ENCODE results near the gene EPHB3.

The EPHB3 gene

DNA sequence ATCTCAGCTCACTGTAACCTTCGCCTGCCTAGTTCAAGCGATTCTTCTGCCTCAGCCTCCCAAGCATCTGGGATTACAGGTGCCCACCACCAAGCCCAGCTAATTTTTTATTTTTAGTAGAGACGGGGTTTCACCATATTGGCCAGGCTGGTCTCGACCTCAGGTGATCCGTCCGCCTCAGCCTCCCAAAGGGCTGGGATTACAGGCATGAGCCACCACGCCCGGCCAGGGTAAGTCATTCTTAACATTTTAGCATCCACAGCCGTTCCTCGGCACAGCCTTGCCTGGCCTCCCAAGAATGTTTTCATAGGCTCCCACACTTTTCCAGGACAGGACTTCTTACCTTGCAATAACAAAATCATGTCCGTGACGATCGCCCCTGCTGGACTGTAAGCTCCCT is 8.7 kb upstream of the EPHB3 start:
- no peaks in the 10 kb centered on the region for H3K36me3 Mint-ChIP-seq (ENCODE audit: low read depth)
- no peak overlapping the region for H3K27ac Mint-ChIP-seq
- peaks cover 7% of the 10 kb centered on the region for H3K4me1 Mint-ChIP-seq (ENCODE audit: low read depth)
- H3K9me3 Mint-ChIP-seq = no peaks in the 10 kb centered on the region
- no peak overlapping the region for H3K4me3 Mint-ChIP-seq
- H3K27me3 Mint-ChIP-seq (ENCODE audit: low read depth) = peaks cover 17% of the 10 kb centered on the region

DNA sequence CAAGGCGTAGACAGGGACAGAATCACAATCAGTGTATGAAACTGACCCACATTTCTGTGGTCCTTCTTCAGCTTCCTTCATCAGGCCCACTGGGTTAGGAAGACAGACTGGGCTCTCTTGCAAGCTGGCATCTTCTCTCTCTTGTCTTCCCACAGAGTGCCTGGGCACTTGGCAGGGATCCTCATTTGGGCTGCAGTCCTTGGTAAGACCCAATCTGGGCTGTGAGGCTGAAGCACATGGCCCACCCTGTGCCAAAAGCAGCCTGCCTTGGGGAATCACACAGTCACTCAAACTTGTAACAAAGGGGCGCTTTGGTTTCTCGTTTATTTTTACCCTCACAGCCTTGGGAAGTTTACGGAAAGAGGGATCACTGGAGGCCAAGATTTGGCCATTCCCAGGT is 8.2 kb upstream of the EPHB3 start:
- Mint-ChIP-seq H3K27ac (no peak overlapping the region), H3K27me3 (ENCODE audit: low read depth) (peaks cover 22% of the 10 kb centered on the region), H3K4me1 (ENCODE audit: low read depth) (peaks cover 7% of the 10 kb centered on the region)

DNA sequence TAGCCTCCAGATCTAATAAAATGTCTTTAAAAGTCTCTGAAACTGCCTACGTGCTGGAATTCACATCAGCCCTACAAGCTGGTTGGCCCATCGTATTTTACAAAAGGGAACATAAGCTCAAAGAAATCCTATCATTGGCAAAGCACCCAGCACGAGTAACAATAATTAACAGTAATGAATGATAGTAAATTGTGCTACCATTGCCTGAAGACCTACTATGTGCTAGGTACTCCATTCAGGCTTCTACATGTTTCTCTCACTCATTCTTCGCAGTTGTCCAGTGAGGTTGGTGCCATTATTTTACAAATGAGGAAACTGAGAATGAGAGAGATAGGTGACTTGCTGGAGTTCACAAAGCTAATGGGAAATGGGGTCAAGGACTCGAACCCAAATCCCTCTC is 7.1 kb upstream of the EPHB3 start:
- no peaks in the 10 kb centered on the region for H3K36me3 Mint-ChIP-seq (ENCODE audit: low read depth)
- H3K27me3 Mint-ChIP-seq (ENCODE audit: low read depth) = peaks cover 32% of the 10 kb centered on the region
- H3K9me3 Mint-ChIP-seq = no peaks in the 10 kb centered on the region
- H3K4me1 Mint-ChIP-seq (ENCODE audit: low read depth) = peaks cover 7% of the 10 kb centered on the region
- no peak overlapping the region for H3K27ac Mint-ChIP-seq
- no peak overlapping the region for H3K4me3 Mint-ChIP-seq

More for the DNA sequence above, 8.2 kb upstream of the EPHB3 start:
- Mint-ChIP-seq H3K36me3 (ENCODE audit: low read depth) (no peaks in the 10 kb centered on the region), H3K9me3 (no peaks in the 10 kb centered on the region), H3K4me3 (no peak overlapping the region)

DNA sequence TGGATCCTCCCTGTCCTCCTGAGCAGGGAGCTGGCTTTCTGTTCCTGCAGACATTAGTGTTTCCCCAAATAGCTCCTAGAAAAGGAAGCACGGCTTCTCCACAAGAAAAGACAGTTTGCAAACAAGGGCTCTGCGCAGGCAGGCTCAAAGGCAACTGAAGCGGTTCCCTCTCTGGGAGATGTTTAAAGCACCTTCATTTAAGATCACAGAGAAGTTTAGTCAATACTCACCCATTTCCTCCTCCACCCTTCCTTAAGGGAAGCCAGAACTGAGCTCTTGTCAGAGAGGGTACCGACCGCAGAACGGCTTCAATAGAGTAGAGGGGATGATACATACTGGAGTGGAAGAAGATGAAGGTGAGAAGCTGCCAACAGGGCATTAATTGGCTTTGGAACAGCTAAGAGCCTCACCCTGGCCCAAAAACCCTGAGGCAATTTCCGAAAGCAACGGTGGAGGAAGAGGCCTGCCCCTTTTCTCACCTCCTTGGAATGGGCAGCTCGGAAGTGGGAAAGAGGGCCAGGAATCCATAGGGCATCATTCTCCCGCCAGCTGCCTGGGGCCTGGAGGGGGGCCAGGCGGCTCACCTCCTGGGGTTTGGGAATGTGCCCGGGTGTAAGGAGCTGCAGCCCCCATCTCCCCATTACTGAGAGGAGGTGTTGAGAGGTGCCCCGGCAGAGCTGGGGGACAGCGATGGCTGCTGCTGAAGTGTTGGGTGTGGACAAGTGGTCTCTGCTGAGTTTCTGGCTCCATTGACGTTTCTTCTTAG is 4.8 kb upstream of the EPHB3 start:
- Mint-ChIP-seq H3K4me1 (ENCODE audit: low read depth) (peaks cover 18% of the 10 kb centered on the region), H3K27me3 (ENCODE audit: low read depth) (peaks cover 41% of the 10 kb centered on the region), H3K36me3 (ENCODE audit: low read depth) (peaks cover 1% of the 10 kb centered on the region), H3K27ac (no peak overlapping the region), H3K9me3 (no peaks in the 10 kb centered on the region), H3K4me3 (peak overlapping the region; percentile 19)

DNA sequence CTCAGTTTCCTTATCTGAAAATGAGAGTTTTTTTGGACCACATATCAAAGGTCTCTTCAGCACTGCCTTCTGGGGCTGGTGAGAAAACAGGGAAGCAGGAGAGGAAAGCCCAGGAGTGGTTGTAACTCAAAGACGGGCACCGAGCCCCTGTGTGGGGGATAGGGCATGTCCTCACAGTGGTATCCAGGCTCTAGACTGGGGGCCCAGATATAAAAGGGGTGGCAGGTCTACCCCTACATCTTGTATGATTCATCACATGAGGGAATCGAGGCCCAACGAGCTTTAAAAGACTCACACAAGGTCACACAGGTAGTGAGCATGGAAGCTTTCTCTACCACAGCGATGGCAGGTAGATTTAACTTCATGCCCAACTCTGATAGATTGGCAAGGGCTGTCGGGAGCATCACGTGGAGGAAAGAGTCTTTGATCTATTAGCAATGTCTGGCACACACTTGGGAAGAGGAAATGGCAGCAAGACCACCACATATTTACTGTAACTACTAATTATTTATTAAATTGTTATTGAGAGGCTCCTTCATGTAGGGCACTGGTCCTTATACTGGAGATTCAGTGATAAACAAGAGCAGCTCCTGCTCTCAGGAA is 4.1 kb upstream of the EPHB3 start:
- Mint-ChIP-seq H3K9me3 (no peaks in the 10 kb centered on the region), H3K4me3 (no peak overlapping the region), H3K36me3 (ENCODE audit: low read depth) (peaks cover 1% of the 10 kb centered on the region), H3K4me1 (ENCODE audit: low read depth) (peaks cover 15% of the 10 kb centered on the region), H3K27me3 (ENCODE audit: low read depth) (peaks cover 36% of the 10 kb centered on the region), H3K27ac (no peak overlapping the region)

DNA sequence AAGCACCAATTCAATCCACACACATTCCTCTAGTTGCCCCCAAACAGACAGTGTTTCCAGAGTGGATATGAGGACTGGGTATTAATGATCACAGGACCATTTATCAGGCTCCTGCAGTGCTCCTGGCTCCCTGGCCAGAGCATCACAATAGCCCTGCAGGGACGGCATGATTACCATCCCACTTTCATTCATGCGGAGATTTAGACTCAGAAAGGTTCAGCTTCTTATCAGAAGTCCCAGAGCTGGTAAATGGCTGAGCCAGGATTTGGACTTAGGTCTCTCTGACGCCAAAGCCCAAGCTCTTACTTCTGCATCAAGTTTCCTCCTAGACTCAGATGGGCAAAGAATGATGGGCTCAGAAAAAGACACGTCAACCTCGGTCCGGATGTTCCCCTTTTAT is 2.9 kb upstream of the EPHB3 start:
- peaks cover 1% of the 10 kb centered on the region for H3K36me3 Mint-ChIP-seq (ENCODE audit: low read depth)
- H3K27me3 Mint-ChIP-seq (ENCODE audit: low read depth) = peaks cover 46% of the 10 kb centered on the region
- H3K9me3 Mint-ChIP-seq = no peaks in the 10 kb centered on the region
- H3K4me3 Mint-ChIP-seq = no peak overlapping the region
- no peak overlapping the region for H3K27ac Mint-ChIP-seq
- peaks cover 15% of the 10 kb centered on the region for H3K4me1 Mint-ChIP-seq (ENCODE audit: low read depth)

DNA sequence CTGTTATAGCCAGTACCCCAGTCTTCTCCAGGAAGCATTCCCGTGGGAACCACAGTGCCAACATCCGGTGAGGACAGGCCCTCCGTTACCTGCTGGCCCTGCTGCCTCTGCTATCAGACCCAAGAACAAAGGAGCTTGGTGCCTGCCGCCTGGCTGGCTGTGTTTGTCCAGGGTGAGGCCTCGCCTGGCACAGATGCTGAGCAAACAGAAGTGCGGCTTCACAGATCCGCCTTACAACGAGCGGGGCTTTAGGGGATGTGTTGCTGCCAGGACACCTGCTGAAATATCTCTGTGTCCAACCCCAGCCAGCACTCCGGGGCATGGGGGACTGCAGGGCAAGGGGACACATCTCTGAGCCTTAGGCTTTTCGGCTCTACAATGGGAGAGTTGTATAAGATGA is 2.2 kb upstream of the EPHB3 start:
- Mint-ChIP-seq H3K9me3 (no peaks in the 10 kb centered on the region), H3K4me3 (no peak overlapping the region), H3K36me3 (ENCODE audit: low read depth) (peaks cover 1% of the 10 kb centered on the region), H3K4me1 (ENCODE audit: low read depth) (peaks cover 15% of the 10 kb centered on the region), H3K27ac (no peak overlapping the region), H3K27me3 (ENCODE audit: low read depth) (peaks cover 52% of the 10 kb centered on the region)

DNA sequence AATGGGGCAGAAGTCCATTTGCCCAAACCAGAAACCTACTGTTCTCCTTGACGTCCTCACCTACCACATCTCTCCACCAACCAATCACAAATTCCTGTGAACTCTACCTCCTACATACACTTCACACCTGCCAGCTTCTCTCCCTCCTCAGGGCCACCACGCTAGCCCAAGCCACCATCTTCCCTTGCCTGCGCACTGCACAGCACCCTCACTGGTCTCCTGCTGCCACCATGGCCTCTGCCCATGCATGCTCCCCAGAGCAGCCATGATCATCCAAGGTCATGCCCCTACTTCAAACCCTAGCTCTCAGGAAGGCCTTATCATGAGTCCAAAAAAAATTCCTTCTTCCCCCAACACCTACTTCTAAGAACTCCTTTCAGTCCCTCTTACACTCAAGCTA is 1.1 kb upstream of the EPHB3 start:
- no peaks in the 10 kb centered on the region for H3K9me3 Mint-ChIP-seq
- no peak overlapping the region for H3K27ac Mint-ChIP-seq
- H3K4me1 Mint-ChIP-seq (ENCODE audit: low read depth) = peaks cover 15% of the 10 kb centered on the region
- peaks cover 63% of the 10 kb centered on the region for H3K27me3 Mint-ChIP-seq (ENCODE audit: low read depth)
- H3K36me3 Mint-ChIP-seq (ENCODE audit: low read depth) = peaks cover 1% of the 10 kb centered on the region
- peak overlapping the region; percentile 73 for H3K4me3 Mint-ChIP-seq

DNA sequence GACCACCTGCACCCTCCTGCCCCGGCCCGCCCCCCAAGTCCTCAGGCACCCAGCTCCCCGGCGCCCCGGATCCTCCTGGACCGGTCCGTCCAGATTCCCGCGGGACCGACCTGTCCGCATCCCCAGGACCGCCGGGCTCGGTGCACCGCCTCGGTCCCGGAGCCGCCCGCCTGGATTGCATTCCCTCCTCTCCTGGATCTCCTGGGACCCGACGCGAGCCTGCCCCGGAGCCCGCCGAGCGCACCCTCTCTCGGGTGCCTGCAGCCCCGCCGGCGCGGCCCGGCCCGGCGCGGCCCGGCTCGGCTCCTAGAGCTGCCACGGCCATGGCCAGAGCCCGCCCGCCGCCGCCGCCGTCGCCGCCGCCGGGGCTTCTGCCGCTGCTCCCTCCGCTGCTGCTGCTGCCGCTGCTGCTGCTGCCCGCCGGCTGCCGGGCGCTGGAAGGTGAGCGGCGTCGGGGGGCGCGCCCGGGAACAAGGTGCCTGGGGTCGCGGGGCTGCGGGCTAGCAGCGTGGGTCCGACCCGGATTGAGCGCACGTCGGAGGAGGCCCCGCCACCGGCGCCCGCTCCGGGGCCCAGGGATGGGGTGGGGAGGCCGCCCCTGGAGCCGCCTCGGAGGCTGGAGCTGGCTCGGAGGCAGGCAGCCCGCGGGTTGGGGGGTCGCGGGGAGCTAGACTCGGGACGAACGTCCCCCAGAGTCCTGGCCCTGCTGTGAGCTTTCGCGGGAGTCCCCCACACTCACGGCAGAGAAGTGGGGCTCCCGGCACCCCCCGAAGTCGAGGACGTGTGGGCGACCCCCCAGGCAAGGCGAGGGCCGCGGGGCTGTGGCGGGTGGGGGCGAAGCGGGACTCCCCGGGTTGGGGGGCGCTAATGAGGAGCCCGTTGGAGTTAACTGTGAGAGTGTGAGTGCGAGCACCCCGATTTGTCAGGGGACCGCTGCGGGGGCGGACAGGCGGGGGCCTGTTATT is 610 bp downstream of the EPHB3 start:
- no peaks in the 10 kb centered on the region for H3K9me3 Mint-ChIP-seq
- peaks cover 1% of the 10 kb centered on the region for H3K36me3 Mint-ChIP-seq (ENCODE audit: low read depth)
- peaks cover 10% of the 10 kb centered on the region for H3K4me1 Mint-ChIP-seq (ENCODE audit: low read depth)
- peaks cover 71% of the 10 kb centered on the region for H3K27me3 Mint-ChIP-seq (ENCODE audit: low read depth)
- peak overlapping the region; percentile 73 for H3K4me3 Mint-ChIP-seq
- H3K27ac Mint-ChIP-seq = no peak overlapping the region

DNA sequence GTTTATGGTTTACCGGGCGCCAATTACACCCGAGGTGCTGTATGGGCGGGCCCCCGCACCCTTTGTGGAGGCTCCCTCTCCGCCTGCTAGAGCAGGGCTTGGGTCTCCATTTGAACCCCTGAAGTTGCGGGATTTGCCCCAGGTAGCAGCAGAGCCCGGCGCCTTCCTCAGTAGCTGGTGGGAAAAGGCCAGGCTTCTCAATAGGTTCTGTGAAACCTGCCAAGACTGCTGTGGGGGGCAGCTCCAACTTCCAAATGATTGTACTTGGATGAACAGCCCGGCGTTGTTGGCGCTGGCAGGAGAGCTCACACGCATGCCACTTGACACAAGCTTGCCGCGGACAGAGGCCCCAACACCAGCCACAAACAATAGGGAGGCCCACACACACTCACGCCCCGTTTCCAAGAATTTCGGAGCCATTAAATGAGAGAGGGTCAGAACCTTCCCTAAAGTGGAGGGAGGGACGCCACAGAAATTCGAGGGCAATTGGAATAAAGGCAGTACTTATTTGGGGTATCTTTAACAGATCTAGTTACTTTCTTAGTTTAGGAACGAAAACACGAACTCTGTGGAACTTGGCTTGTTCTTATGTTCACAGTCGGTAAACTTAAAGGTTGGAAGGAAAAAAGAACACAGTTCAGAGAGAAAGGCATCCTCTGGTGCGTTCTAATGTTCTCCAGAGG is 1.4 kb downstream of the EPHB3 start:
- H3K27me3 Mint-ChIP-seq (ENCODE audit: low read depth) = peaks cover 72% of the 10 kb centered on the region
- peaks cover 1% of the 10 kb centered on the region for H3K36me3 Mint-ChIP-seq (ENCODE audit: low read depth)
- H3K9me3 Mint-ChIP-seq = no peaks in the 10 kb centered on the region
- peaks cover 10% of the 10 kb centered on the region for H3K4me1 Mint-ChIP-seq (ENCODE audit: low read depth)
- no peak overlapping the region for H3K27ac Mint-ChIP-seq
- H3K4me3 Mint-ChIP-seq = no peak overlapping the region

DNA sequence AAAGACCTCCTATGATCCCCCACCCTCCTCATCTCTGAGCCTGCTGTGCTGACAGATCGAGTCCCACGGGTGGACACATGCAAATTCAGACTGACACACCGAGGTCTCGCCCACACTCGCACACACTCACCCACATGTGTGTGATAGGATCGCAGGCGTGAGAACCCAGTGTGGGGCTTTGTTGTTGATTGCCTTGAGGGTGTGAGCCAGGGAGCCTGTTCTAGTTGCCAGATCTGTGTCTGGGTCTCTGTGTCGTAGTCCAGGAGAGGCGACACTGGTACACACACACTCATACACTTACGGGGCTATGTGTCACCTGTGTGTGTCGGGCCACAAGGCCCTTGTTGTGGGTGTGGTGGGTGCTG is 2.0 kb downstream of the EPHB3 start:
- Mint-ChIP-seq H3K36me3 (ENCODE audit: low read depth) (peaks cover 1% of the 10 kb centered on the region), H3K4me3 (no peak overlapping the region), H3K27me3 (ENCODE audit: low read depth) (peaks cover 72% of the 10 kb centered on the region), H3K27ac (no peak overlapping the region), H3K9me3 (no peaks in the 10 kb centered on the region), H3K4me1 (ENCODE audit: low read depth) (peaks cover 10% of the 10 kb centered on the region)

DNA sequence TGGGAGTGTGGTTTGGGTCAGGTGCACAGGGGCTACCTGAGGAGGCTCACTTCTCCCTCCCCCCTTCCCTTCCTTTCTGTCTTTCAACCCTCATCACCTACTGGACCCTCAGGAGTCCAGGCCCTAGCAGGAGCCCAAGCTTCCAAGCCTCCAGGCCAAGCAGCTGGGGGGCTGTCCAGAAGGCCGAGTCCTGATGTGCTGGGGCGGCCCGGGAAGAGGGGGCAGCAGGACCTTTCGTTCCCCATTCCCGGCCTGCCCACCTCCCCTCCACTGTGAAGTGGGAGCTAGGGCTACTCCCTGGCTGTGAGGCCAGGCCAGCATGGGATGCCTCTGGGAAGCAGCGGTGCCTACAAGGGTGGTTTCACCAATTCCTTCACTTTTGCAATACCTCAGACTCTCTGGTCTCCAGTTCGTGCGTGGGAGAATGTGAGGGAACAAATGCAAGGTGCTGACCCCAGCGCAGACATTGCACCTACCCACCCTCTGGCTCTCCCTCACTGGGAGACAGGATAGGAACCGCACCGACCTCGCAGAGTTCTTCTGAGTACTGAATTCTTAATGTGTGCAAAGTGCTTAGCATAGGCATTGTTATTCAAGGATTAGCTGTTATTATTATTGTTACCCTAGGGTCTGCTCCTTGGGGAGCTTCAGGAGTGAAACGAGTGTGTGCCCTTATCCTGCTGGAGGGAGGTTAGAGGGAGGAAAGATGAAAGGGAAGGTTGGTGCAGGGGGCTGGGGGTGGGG is 2.5 kb downstream of the EPHB3 start:
- Mint-ChIP-seq H3K4me1 (ENCODE audit: low read depth) (peaks cover 10% of the 10 kb centered on the region), H3K27ac (no peak overlapping the region), H3K36me3 (ENCODE audit: low read depth) (peaks cover 1% of the 10 kb centered on the region), H3K9me3 (no peaks in the 10 kb centered on the region), H3K4me3 (no peak overlapping the region), H3K27me3 (ENCODE audit: low read depth) (peaks cover 68% of the 10 kb centered on the region)

DNA sequence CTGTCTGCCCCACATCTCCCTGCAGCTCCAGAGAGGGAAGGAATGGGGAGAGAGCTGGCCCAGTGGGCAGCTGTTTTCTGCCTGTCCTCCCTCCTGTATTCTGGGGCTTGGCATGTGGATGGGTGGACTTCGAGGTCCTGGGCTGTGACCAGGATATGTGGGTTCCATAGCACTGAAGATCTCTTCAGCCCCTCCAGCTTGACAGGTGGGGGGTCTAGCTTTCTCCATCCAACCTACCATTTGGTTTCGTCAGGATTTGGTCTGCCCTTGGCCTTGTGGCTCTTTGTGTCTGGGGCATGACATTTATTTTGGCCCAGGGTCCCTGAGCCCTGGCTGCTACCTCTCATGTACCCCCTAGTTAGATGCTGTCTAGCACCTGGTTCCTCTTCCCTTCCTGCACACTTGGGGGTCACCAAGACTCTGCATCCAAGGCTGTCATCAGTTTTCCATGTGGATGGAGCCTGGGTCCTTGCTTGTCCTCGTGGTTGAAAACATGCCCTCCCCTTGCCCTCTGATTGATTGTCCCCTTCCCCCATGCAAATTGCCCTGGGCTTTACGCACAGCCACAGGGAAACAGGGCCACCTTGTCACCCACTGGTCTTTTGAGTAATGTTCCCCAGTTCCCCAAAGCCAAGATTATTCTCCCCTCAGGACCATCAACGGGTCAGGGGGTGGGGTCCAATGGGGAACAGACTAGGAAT is 3.2 kb downstream of the EPHB3 start:
- Mint-ChIP-seq H3K36me3 (ENCODE audit: low read depth) (peaks cover 1% of the 10 kb centered on the region), H3K4me3 (no peak overlapping the region), H3K9me3 (no peaks in the 10 kb centered on the region), H3K27me3 (ENCODE audit: low read depth) (peaks cover 71% of the 10 kb centered on the region), H3K27ac (no peak overlapping the region), H3K4me1 (ENCODE audit: low read depth) (peaks cover 10% of the 10 kb centered on the region)

Data from T-helper 1 cell treated with Interleukin-12 subunit alpha and Interleukin-12 subunit beta and Interleukin-4 antibody, amounts not matched to agents 30 μg/mL and 1 μg/mL, for 36 hours (primary cell).